ENCODE measurements around the gene ALOXE3. TPM values are rescaled to one million over a fixed set of nuclear protein-coding genes. Genes with fewer than 3 reads are reported as not detected.

The ALOXE3 gene
- total and polyA plus RNA-seq, 2 of the 8 experiments (the other 6 are each of a cell fraction or from before 2014, with no cell fraction given), result 0.26 TPM; not detected in 1

DNA sequence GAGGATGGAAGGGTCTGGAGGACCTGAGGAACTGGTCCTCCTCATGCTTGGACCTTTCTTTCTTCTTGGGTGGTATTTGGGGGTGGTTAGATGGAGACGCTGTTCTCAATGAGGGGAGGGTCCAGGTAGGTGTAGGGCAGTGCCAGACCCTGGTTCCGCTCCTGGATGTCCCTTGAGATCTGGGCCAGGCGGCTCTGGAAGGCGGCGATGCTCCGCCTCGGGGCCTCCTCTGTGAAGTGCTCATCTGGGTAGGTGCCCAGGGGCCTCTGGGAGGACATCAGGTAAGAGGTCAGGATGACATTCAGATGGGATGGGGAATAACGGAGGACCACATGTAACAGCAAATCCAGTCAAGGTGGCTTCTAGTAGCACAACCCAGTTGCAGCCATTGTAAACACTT is 21.8 kb downstream of the ALOXE3 start:
- Histone ChIP-seq H4K20me1 (replicated peaks in 1 of 2; ENCODE audit: control insufficient read depth in 1 of 2, insufficient read depth in 2 of 2, low read length in 2 of 2) (no peaks in the 10 kb centered on the region), H3K4me2 (ENCODE audit: insufficient read depth in 1 of 2, low read depth in 2 of 2, low read length in 2 of 2) (no peak overlapping the region), H2BK120ac (replicated peaks; ENCODE audit: low read depth, low read length) (no peak overlapping the region), H2BK20ac (ENCODE audit: low read length) (no peak overlapping the region), H4K91ac (replicated peaks; ENCODE audit: insufficient read length, low read length) (no peak overlapping the region), H3K9ac (replicated peaks in 1 of 4; ENCODE audit: extremely low read depth in 1 of 4, low read depth in 3 of 4, low read length in 3 of 4) (no peak overlapping the region), H3K27ac (ENCODE audit: low read depth, low read length) (no peak overlapping the region), H2AK5ac (ENCODE audit: low read depth, low read length) (no peak overlapping the region), H2BK15ac (ENCODE audit: low read length) (no peak overlapping the region), H4K8ac (ENCODE audit: extremely low read depth, insufficient read depth, low read length) (no peak overlapping the region), H3K23ac (ENCODE audit: insufficient read length) (no peak overlapping the region), H2BK12ac (ENCODE audit: low read depth, low read length) (0 out of 2 replicates have a peak overlapping the region, but pooled peaks have one; percentile 9), H3K56ac (replicated peaks; ENCODE audit: insufficient read length, low read depth, low read length) (no peak overlapping the region), H2BK5ac (ENCODE audit: low read depth, low read length) (no peak overlapping the region), H3K4ac (replicated peaks; ENCODE audit: insufficient read length, low read depth, low read length) (no peak overlapping the region), H3K36me3 (ENCODE audit: control insufficient read depth in 2 of 4, insufficient read depth in 4 of 4, low read length in 3 of 4) (no peaks in the 10 kb centered on the region), H4K5ac (ENCODE audit: insufficient read length, low read depth, low read length) (no peak overlapping the region), H3K79me2 (ENCODE audit: control insufficient read depth in 1 of 2, insufficient read depth in 2 of 2, low read length in 2 of 2) (no peaks in the 10 kb centered on the region), H3K9me3 (ENCODE audit: insufficient read depth in 2 of 2, low read depth in 1 of 2, low read length in 1 of 2) (no peaks in the 10 kb centered on the region), H3K27me3 (replicated peaks in 1 of 4; ENCODE audit: control insufficient read depth in 3 of 4, extremely low read depth in 1 of 4, insufficient read depth in 3 of 4, low read length in 3 of 4) (peaks cover 0 to 5% (median 1%) of the 10 kb centered on the region in 4 experiments; a peak in 3 of 7 replicates), H3K79me1 (ENCODE audit: low read depth, low read length) (no peaks in the 10 kb centered on the region), H3K18ac (ENCODE audit: extremely low read depth, low read length) (no peak overlapping the region), H3K23me2 (ENCODE audit: low read depth, low read length) (no peaks in the 10 kb centered on the region), H3K4me1 (replicated peaks in 1 of 4; ENCODE audit: control insufficient read depth in 3 of 4, insufficient read depth in 4 of 4, low read length in 3 of 4) (no peaks in the 10 kb centered on the region), H2AFZ (ENCODE audit: low read length) (no peak overlapping the region), H3K4me3 (ENCODE audit: extremely low read depth in 1 of 4, insufficient read depth in 2 of 4, low read depth in 3 of 4, low read length in 4 of 4) (no peak overlapping the region), H3K14ac (ENCODE audit: insufficient read length) (no peak overlapping the region)
- FAIRE-seq (no peak), DNase-seq (ENCODE audit: low read depth in 1 of 2, low spot score in 2 of 2) (no peak)
- ChIA-PET POLR2A (ENCODE audit: partially characterized antibody) (no interaction called here), CTCF (ENCODE audit: partially characterized antibody) (interaction anchor here (0.9 to 1.2 kb wide), 5 partner anchors 8 to 35 kb away, joined by 3 to 8 read pairs (median 5); partner anchors contain the start of gene ALOXE3)
- 82% methylated on average over 8 of the region's 8 CpGs; no CpG with 5 or more reads in 1 of the 2 experiments for WGBS, 2 experiments (ENCODE audit: extremely low coverage in 1 of 2, insufficient coverage in 1 of 2, insufficient read length in 1 of 2, insufficient replicate concordance in 2 of 2, low coverage in 1 of 2, low lambda C conversion rate in 2 of 2, missing lambda C conversion rate in 1 of 2)
- TF ChIP-seq JUND (IDR thresholded peaks at IDR 0.05; ENCODE audit: low read length) (no peak), NANOG (IDR thresholded peaks at IDR 0.05; ENCODE audit: insufficient read depth, low read depth, low read length, poor library complexity, severe bottlenecking) (no peak), CTCF (IDR thresholded peaks at IDR 0.05; ENCODE audit: control extremely low read depth in 1 of 3, insufficient read depth in 1 of 3, low read depth in 1 of 3, low read length in 3 of 3) (no peak)

Data from H1 (cell line).